ENCODE measurements around the gene LRRC61.

The LRRC61 gene

GRCh38 chr7:150379441-150380379, 56.6 kb downstream of the LRRC61 start:
- no peak for DNase-seq (ENCODE audit: extremely low read depth, low read depth)
- TF ChIP-seq CTCF (IDR thresholded peaks at IDR 0.05; ENCODE audit: low read depth, low read length, missing control alignments): no peak
- peak overlapping the region; percentile 73 for H3K4me3 ChIP-seq (replicated peaks; ENCODE audit: low read depth, low read length)

GRCh38 chr7:150380463-150380862, 57.3 kb downstream of the LRRC61 start:
- no peak for TF ChIP-seq CTCF (IDR thresholded peaks at IDR 0.05; ENCODE audit: low read depth, low read length, missing control alignments)
- peak overlapping the region; percentile 73 for H3K4me3 ChIP-seq (replicated peaks; ENCODE audit: low read depth, low read length)
- DNase-seq (ENCODE audit: extremely low read depth, low read depth): no peak

GRCh38 chr7:150381096-150381495, 57.9 kb downstream of the LRRC61 start:
- TF ChIP-seq CTCF (IDR thresholded peaks at IDR 0.05; ENCODE audit: low read depth, low read length, missing control alignments): no peak
- no peak overlapping the region for H3K4me3 ChIP-seq (replicated peaks; ENCODE audit: low read depth, low read length)

GRCh38 chr7:150381785-150382122, 58.6 kb downstream of the LRRC61 start:
- no peak for DNase-seq (ENCODE audit: extremely low read depth, low read depth)
- TF ChIP-seq CTCF (IDR thresholded peaks at IDR 0.05; ENCODE audit: low read depth, low read length, missing control alignments): no peak
- no peak overlapping the region for H3K4me3 ChIP-seq (replicated peaks; ENCODE audit: low read depth, low read length)

More at GRCh38 chr7:150381096-150381495, 57.9 kb downstream of the LRRC61 start:
- DNase-seq (ENCODE audit: extremely low read depth, low read depth): no peak

GRCh38 chr7:150382123-150382843, 59.1 kb downstream of the LRRC61 start:
- H3K4me3 ChIP-seq (replicated peaks; ENCODE audit: low read depth, low read length): no peak overlapping the region
- DNase-seq (ENCODE audit: extremely low read depth, low read depth): no peak
- no peak for TF ChIP-seq CTCF (IDR thresholded peaks at IDR 0.05; ENCODE audit: low read depth, low read length, missing control alignments)

- no peak for DNase-seq (ENCODE audit: extremely low read depth, low read depth)
- no peak for TF ChIP-seq CTCF (IDR thresholded peaks at IDR 0.05; ENCODE audit: low read depth, low read length, missing control alignments)
- no peak overlapping the region for H3K4me3 ChIP-seq (replicated peaks; ENCODE audit: low read depth, low read length)
Measured at GRCh38 chr7:150382844-150383225, 59.7 kb downstream of the LRRC61 start.

All from HFF-Myc (cell line).